Hepatocyte (in vitro differentiated cells): Measurements from ENCODE around the gene TRPM1. TPM values are rescaled to one million over a fixed set of nuclear protein-coding genes. Genes with fewer than 3 reads are reported as not detected.
A peak's percentile ranks its signal among the peaks of the same experiment; 100 is the strongest.

ENCODE experiments used
- DNase-seq: peaks from one replicate; pipeline ENCODE4 v3.0.0-alpha.2; 2016; ENCODE audit warnings: low spot score
- H2AFZ ChIP-seq: fragments of 200-600 bp; sonication (generic); 2 replicates; pipeline ENCODE4 v1.6.0; 2016; ENCODE audit warnings: antibody characterized with exemption, mild to moderate bottlenecking
- H3K27ac ChIP-seq: fragments of 200-600 bp; sonication (generic); 2 replicates; pipeline ENCODE4 v1.5.1; 2016; ENCODE audit warnings: mild to moderate bottlenecking
- H3K27me3 ChIP-seq: fragments of 200-600 bp; sonication (generic); 2 replicates; pipeline ENCODE4 v1.6.1; 2016
- H3K36me3 ChIP-seq: fragments of 200-600 bp; sonication (generic); replicated peaks from 2 replicates; pipeline ENCODE4 v1.5.1; 2016; ENCODE audit warnings: low read depth; ENCODE audit not compliant: insufficient read depth
- H3K4me1 ChIP-seq: fragments of 200-600 bp; sonication (generic); 2 replicates; pipeline ENCODE4 v1.5.1; 2016; ENCODE audit warnings: mild to moderate bottlenecking, moderate library complexity; ENCODE audit not compliant: insufficient read depth
- H3K4me2 ChIP-seq: fragments of 200-600 bp; sonication (generic); 2 replicates; pipeline ENCODE4 v1.6.0; 2016
- H3K4me3 ChIP-seq: fragments of 200-600 bp; sonication (generic); 2 replicates; pipeline ENCODE4 v1.5.1; 2016; ENCODE audit warnings: mild to moderate bottlenecking
- H3K79me2 ChIP-seq: fragments of 200-600 bp; sonication (generic); 2 replicates; pipeline ENCODE4 v1.6.0; 2017; ENCODE audit warnings: mild to moderate bottlenecking
- H3K9me2 ChIP-seq: fragments of 200-600 bp; sonication (generic); replicated peaks from 2 replicates; pipeline ENCODE4 v1.6.0; 2017; ENCODE audit warnings: mild to moderate bottlenecking; ENCODE audit not compliant: insufficient read depth
- H3K9me3 ChIP-seq: fragments of 200-600 bp; sonication (generic); 2 replicates; pipeline ENCODE4 v1.5.1; 2016; ENCODE audit warnings: low read depth, mild to moderate bottlenecking
- H4K20me1 ChIP-seq: fragments of 200-600 bp; sonication (generic); 2 replicates; pipeline ENCODE4 v1.6.0; 2016; ENCODE audit warnings: mild to moderate bottlenecking; ENCODE audit not compliant: insufficient read depth, poor library complexity, severe bottlenecking
- EZH2 ChIP-seq: fragments of 200-600 bp; sonication (generic); IDR thresholded peaks from 2 replicates; pipeline ENCODE4 v1.6.1; 2016; ENCODE audit warnings: antibody characterized with exemption, mild to moderate bottlenecking, borderline replicate concordance
- EZH2phosphoT487 ChIP-seq: fragments of 200-600 bp; sonication (generic); IDR thresholded peaks from one replicate; pipeline ENCODE4 v1.6.1; 2018; ENCODE audit warnings: antibody characterized with exemption, mild to moderate bottlenecking, low read depth, moderate library complexity; ENCODE audit not compliant: unreplicated experiment, severe bottlenecking
- WGBS: methylation state at CpG from one replicate; pipeline ENCODE4 v1.1.6; 2016; ENCODE audit warnings: low lambda C conversion rate; ENCODE audit errors: missing lambda C conversion rate; 5-methylcytosine and 5-hydroxymethylcytosine counted together
- polyA plus RNA-seq: library from polyadenylated mRNA; unstranded; fragments of >200 nt; fragmentation: Nextera tagmentation; extraction: Ambion mirVana; gene quantifications from 2 replicates; pipeline ENCODE4 v1.2.1, GENCODE V29; 2016
- total RNA-seq: library from RNA; depleted of rRNA; stranded (reverse); fragments of >200 nt; gene quantifications from 2 replicates; pipeline ENCODE4 v1.2.3, GENCODE V29; 2014
- TF ChIP-seq, protein P1 (sequence below): fragments of 200-600 bp; sonication (generic); IDR thresholded peaks from 2 replicates; pipeline ENCODE4 v1.5.1; 2016; ENCODE audit warnings: antibody characterized with exemption, mild to moderate bottlenecking; ENCODE audit not compliant: poor library complexity

TRPM1 gene
- total and polyA plus RNA-seq, 2 experiments from 2014 or later, result not detected

- H3K4me1 ChIP-seq, result no peaks in the 10 kb centered on the region
- TF ChIP-seq EZH2 (no peak), EZH2phosphoT487 (no peak)
- TF ChIP-seq, protein P1, sequence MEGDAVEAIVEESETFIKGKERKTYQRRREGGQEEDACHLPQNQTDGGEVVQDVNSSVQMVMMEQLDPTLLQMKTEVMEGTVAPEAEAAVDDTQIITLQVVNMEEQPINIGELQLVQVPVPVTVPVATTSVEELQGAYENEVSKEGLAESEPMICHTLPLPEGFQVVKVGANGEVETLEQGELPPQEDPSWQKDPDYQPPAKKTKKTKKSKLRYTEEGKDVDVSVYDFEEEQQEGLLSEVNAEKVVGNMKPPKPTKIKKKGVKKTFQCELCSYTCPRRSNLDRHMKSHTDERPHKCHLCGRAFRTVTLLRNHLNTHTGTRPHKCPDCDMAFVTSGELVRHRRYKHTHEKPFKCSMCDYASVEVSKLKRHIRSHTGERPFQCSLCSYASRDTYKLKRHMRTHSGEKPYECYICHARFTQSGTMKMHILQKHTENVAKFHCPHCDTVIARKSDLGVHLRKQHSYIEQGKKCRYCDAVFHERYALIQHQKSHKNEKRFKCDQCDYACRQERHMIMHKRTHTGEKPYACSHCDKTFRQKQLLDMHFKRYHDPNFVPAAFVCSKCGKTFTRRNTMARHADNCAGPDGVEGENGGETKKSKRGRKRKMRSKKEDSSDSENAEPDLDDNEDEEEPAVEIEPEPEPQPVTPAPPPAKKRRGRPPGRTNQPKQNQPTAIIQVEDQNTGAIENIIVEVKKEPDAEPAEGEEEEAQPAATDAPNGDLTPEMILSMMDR, result no peak
- WGBS, result 66% methylated on average over 5 of the region's 5 CpGs
- no peak overlapping the region for H3K4me2 ChIP-seq
- no peak for DNase-seq
- H3K79me2 ChIP-seq, result no peaks in the 10 kb centered on the region
- H4K20me1 ChIP-seq, result no peaks in the 10 kb centered on the region
- no peak overlapping the region for H2AFZ ChIP-seq
- no peak overlapping the region for H3K4me3 ChIP-seq
- no peaks in the 10 kb centered on the region for H3K27me3 ChIP-seq
- peak overlapping the region; percentile 52 for H3K27ac ChIP-seq
- H3K9me2 ChIP-seq, result no peaks in the 10 kb centered on the region
- H3K36me3 ChIP-seq, result no peaks in the 10 kb centered on the region
- H3K9me3 ChIP-seq, result no peaks in the 10 kb centered on the region
Measured at GRCh38 chr15:31111091-31111647, 9.6 kb upstream of the TRPM1 start.

- no peak for DNase-seq
- Histone ChIP-seq H3K27me3 (no peaks in the 10 kb centered on the region), H3K9me2 (no peaks in the 10 kb centered on the region), H3K27ac (no peak overlapping the region), H3K4me2 (no peak overlapping the region), H3K4me1 (no peaks in the 10 kb centered on the region), H4K20me1 (no peaks in the 10 kb centered on the region), H2AFZ (no peak overlapping the region), H3K4me3 (no peak overlapping the region), H3K36me3 (no peaks in the 10 kb centered on the region), H3K79me2 (no peaks in the 10 kb centered on the region), H3K9me3 (no peaks in the 10 kb centered on the region)
- TF ChIP-seq EZH2, result no peak
- TF ChIP-seq EZH2phosphoT487, result no peak
- TF ChIP-seq, protein P1, result no peak
- 84% methylated on average over 4 of the region's 4 CpGs for WGBS
Measured at GRCh38 chr15:31108836-31109235, 7.3 kb upstream of the TRPM1 start.

DNA sequence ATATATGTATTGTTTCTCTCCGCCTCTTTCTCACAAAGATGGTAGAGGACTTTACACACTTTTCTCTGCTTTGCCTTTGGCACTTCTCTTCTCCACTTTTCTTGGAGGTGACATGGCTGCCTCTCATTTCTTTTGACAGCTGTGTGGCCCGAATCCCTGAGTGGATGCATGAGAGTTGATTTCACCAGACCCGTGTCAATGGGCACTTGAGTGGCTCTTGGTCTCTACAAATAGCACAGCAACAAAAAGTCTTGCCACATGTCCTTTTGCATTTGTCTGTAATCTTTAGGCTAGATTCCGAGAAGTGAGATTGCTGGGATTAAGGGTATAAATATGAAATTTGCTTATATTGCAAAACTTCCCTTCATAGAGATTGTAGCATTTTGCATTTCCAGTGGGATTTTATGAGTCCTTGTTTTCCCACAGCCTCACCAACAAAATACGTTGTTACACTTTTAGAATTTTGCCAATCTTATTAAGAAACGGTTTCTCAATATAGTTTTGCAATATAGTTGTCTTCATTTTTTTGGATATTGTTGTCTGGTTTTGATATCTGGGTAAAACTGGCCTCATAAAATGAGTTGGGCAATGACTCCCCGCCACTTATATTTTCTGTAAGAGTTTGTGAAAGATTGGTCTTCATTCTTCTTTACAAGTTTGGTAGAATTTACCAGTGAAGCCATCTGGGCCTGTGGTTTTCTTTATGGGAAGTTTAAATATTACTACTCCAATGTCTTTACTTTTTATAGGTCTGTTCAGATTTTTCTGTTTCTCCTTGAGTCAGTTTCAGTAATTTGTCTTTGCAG is 5.2 kb upstream of the TRPM1 start:
- H3K4me2 ChIP-seq, result no peak overlapping the region
- H2AFZ ChIP-seq, result no peak overlapping the region
- DNase-seq, result no peak
- no peaks in the 10 kb centered on the region for H3K79me2 ChIP-seq
- WGBS, result 78% methylated on average over 7 of the region's 7 CpGs
- H3K27ac ChIP-seq, result no peak overlapping the region
- no peak overlapping the region for H3K4me3 ChIP-seq
- H3K4me1 ChIP-seq, result no peaks in the 10 kb centered on the region
- no peaks in the 10 kb centered on the region for H3K27me3 ChIP-seq
- H4K20me1 ChIP-seq, result no peaks in the 10 kb centered on the region
- H3K9me2 ChIP-seq, result no peaks in the 10 kb centered on the region
- H3K36me3 ChIP-seq, result no peaks in the 10 kb centered on the region
- TF ChIP-seq, protein P1, result no peak
- TF ChIP-seq EZH2 (no peak), EZH2phosphoT487 (no peak)
- no peaks in the 10 kb centered on the region for H3K9me3 ChIP-seq
